Measurements from ENCODE around the gene NPY.

The NPY gene

DNA sequence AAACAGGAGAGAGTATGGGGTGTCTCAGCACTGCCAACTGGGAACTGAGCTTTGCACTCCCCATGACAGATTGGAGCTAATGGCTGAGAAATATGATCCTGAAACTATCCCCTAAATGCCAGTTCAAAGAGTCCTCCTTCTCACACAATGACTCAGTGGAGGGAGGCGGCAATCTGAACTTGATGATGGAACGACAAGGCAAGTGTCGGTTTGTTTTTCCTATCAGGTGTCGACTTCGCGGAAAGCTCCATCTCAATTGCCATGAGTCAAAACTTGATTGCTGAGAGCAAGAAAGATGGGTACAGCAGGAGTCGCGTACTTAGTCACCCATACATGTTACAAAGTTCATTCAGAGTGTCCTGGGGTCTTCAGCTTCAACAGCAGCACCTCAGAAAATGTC lies 52.5 kb downstream of the NPY start:
- no peak overlapping the region for H3K27ac ChIP-seq (ENCODE audit: low read length)
- H3K4me3 ChIP-seq (ENCODE audit: low read length), result no peak overlapping the region
- DNase-seq (ENCODE audit: low read depth, low spot score), result no peak
- H3K4me1 ChIP-seq (ENCODE audit: control insufficient read depth, insufficient read depth, low read length), result peaks cover 6% of the 10 kb centered on the region
- H3K9me3 ChIP-seq (ENCODE audit: control insufficient read depth, insufficient read depth, low read length), result no peaks in the 10 kb centered on the region
- no peaks in the 10 kb centered on the region for H3K36me3 ChIP-seq (ENCODE audit: control insufficient read depth, insufficient read depth, low read length)
- H3K27me3 ChIP-seq (ENCODE audit: control insufficient read depth, insufficient read depth, low read length), result peaks cover 11% of the 10 kb centered on the region; the same call in 1 of the 2 replicates
- no CpG with 5 or more reads among the region's 8 CpGs for WGBS (ENCODE audit: insufficient coverage, insufficient read length)

GRCh38 chr7:24337180-24337579 lies 53.2 kb downstream of the NPY start:
- no peaks in the 10 kb centered on the region for H3K36me3 ChIP-seq (ENCODE audit: control insufficient read depth, insufficient read depth, low read length)
- no peak overlapping the region for H3K27ac ChIP-seq (ENCODE audit: low read length)
- peaks cover 11% of the 10 kb centered on the region; the same call in 1 of the 2 replicates for H3K27me3 ChIP-seq (ENCODE audit: control insufficient read depth, insufficient read depth, low read length)
- H3K4me1 ChIP-seq (ENCODE audit: control insufficient read depth, insufficient read depth, low read length), result peaks cover 7% of the 10 kb centered on the region
- H3K4me3 ChIP-seq (ENCODE audit: low read length), result no peak overlapping the region
- peak; percentile 67 for DNase-seq (ENCODE audit: low read depth, low spot score)
- WGBS (ENCODE audit: insufficient coverage, insufficient read length), result no CpG with 5 or more reads among the region's 6 CpGs
- H3K9me3 ChIP-seq (ENCODE audit: control insufficient read depth, insufficient read depth, low read length), result no peaks in the 10 kb centered on the region

DNA sequence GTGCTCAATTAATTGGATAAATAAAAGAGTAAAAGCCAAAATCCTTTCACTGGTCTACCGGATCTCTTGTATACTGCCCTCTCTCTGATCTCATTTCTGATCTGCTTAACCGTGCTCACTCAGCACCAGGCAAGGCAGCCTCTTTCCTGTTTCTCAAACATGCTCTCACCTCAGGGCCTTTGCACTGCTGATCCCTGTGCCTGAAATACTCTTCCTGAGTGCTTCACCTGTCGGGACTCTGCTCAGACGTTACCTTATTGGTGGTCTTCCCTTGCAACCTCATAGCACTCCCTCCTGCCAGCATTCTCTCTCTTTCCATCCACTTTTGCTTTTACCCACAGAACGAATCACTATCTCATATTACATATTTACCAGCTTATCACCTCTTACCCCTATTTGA lies 55.6 kb downstream of the NPY start:
- H3K9me3 ChIP-seq (ENCODE audit: control insufficient read depth, insufficient read depth, low read length), result no peaks in the 10 kb centered on the region
- peaks cover 11% of the 10 kb centered on the region; the same call in 1 of the 2 replicates for H3K27me3 ChIP-seq (ENCODE audit: control insufficient read depth, insufficient read depth, low read length)
- DNase-seq (ENCODE audit: low read depth, low spot score), result no peak
- H3K27ac ChIP-seq (ENCODE audit: low read length), result no peak overlapping the region
- 100% methylated on average over 1 of the region's 5 CpGs for WGBS (ENCODE audit: insufficient coverage, insufficient read length)
- no peaks in the 10 kb centered on the region for H3K36me3 ChIP-seq (ENCODE audit: control insufficient read depth, insufficient read depth, low read length)
- H3K4me1 ChIP-seq (ENCODE audit: control insufficient read depth, insufficient read depth, low read length), result peaks cover 7% of the 10 kb centered on the region
- H3K4me3 ChIP-seq (ENCODE audit: low read length), result no peak overlapping the region

GRCh38 chr7:24340727-24341126 lies 56.7 kb downstream of the NPY start:
- no peak for DNase-seq (ENCODE audit: low read depth, low spot score)
- peaks cover 7% of the 10 kb centered on the region for H3K4me1 ChIP-seq (ENCODE audit: control insufficient read depth, insufficient read depth, low read length)
- no peaks in the 10 kb centered on the region for H3K36me3 ChIP-seq (ENCODE audit: control insufficient read depth, insufficient read depth, low read length)
- no peak overlapping the region for H3K4me3 ChIP-seq (ENCODE audit: low read length)
- H3K27ac ChIP-seq (ENCODE audit: low read length), result no peak overlapping the region
- no CpG with 5 or more reads among the region's 3 CpGs for WGBS (ENCODE audit: insufficient coverage, insufficient read length)
- peaks cover 9% of the 10 kb centered on the region; the same call in 1 of the 2 replicates for H3K27me3 ChIP-seq (ENCODE audit: control insufficient read depth, insufficient read depth, low read length)
- H3K9me3 ChIP-seq (ENCODE audit: control insufficient read depth, insufficient read depth, low read length), result no peaks in the 10 kb centered on the region

Measured in iPS DF 6.9 (cell line).